Peyer's patch (tissue), 4 donors: Measurements from ENCODE around the gene RBM20. TPM values are rescaled to one million over a fixed set of nuclear protein-coding genes. Genes with fewer than 3 reads are reported as not detected.

Source experiments
- DNase-seq, 3 donors: peaks; one replicate each; pipeline ENCODE4 v3.0.0-alpha.2; 2017 to 2019
- H3K27ac ChIP-seq, 4 donors: fragments of 200-600 bp; sonication (generic); one replicate each; pipeline ENCODE4 v1.5.1; 2016 to 2019
- H3K27me3 ChIP-seq, 2 donors: fragments of 200-600 bp; sonication (generic); one replicate each; pipeline ENCODE4 v1.5.1; 2019
- H3K36me3 ChIP-seq, 3 donors: fragments of 200-600 bp; sonication (generic); one replicate each; pipeline ENCODE4 v1.5.1; 2016 to 2019
- H3K4me1 ChIP-seq, 4 donors: fragments of 200-600 bp; sonication (generic); one replicate each; pipeline ENCODE4 v1.5.1; 2016 to 2019
- H3K4me3 ChIP-seq, 4 donors: fragments of 200-600 bp; sonication (generic); 1 replicate in 3 of 4; 2 replicates in 1 of 4; pipeline ENCODE4 v1.5.1; 2016 to 2019; ENCODE audit warnings: mild to moderate bottlenecking in 1 of 4
- H3K9me3 ChIP-seq, 4 donors: fragments of 200-600 bp; sonication (generic); one replicate each; pipeline ENCODE4 v1.5.1; 2016 to 2019; ENCODE audit warnings: mild to moderate bottlenecking in 1 of 4
- CTCF ChIP-seq, 6 experiments: fragments of 450-650 bp in 4 of 6; fragments of 200-600 bp in 2 of 6; sonication (generic) in 1 of 6; IDR thresholded peaks; one replicate each; pipeline ENCODE4 v1.5.1; 2017 to 2019; ENCODE audit warnings: antibody characterized with exemption in 6 of 6, mild to moderate bottlenecking in 3 of 6, moderate library complexity in 1 of 6
- POLR2A ChIP-seq, 2 donors: fragments of 450-650 bp; IDR thresholded peaks; one replicate each; pipeline ENCODE4 v1.5.1; 2017; ENCODE audit warnings: antibody characterized with exemption in 2 of 2, mild to moderate bottlenecking in 2 of 2, moderate library complexity in 2 of 2
- total RNA-seq, 4 donors: library from RNA; depleted of rRNA; stranded (reverse); fragments of >200 nt; gene quantifications; one replicate each; pipeline ENCODE4 v1.1.0, GENCODE V29; 2016

The RBM20 gene
- total RNA-seq, 4 donors from 2014 or later = 0.80 to 4.1 (median 1.2) TPM

DNA sequence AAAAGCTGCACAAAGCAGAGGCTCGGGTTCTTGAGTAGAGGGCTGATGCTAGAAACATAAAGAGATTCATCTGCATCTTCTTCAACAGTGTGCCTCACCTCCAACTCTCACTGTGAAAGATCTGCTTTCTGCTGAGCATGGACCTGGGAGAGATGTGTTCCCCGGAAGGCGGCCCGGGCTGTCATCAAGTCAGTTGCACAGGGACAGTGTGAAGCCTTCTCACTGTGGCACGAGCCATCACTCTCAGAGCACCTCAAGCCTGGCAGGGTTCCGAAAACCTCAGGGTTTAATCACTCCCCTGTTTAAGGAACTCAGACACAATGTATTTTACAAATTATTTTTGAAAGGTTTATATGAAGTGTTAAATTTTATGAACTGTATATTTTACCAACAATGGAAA lies 98.7 kb downstream of the RBM20 start:
- no peak for DNase-seq
- H3K9me3 ChIP-seq = no peaks in the 10 kb centered on the region
- H3K36me3 ChIP-seq = no peaks in the 10 kb centered on the region
- no peak overlapping the region for H3K27ac ChIP-seq
- no peak overlapping the region for H3K4me3 ChIP-seq
- TF ChIP-seq CTCF (IDR thresholded peaks at IDR 0.05) = no peak
- TF ChIP-seq POLR2A (IDR thresholded peaks at IDR 0.05) = no peak
- H3K27me3 ChIP-seq = no peaks in the 10 kb centered on the region
- H3K4me1 ChIP-seq = no peaks in the 10 kb centered on the region

GRCh38 chr10:110744782-110745181 lies 100.6 kb downstream of the RBM20 start:
- Histone ChIP-seq H3K27ac (no peak overlapping the region), H3K27me3 (no peaks in the 10 kb centered on the region), H3K9me3 (peaks cover 0 to 3% (median 0%) of the 10 kb centered on the region in 4 donors), H3K4me3 (no peak overlapping the region), H3K4me1 (no peaks in the 10 kb centered on the region), H3K36me3 (no peaks in the 10 kb centered on the region)
- TF ChIP-seq CTCF (IDR thresholded peaks at IDR 0.05) (no peak), POLR2A (IDR thresholded peaks at IDR 0.05) (no peak)
- no peak for DNase-seq

- peak; percentile 45 to 84 (median 68) for DNase-seq
- no peaks in the 10 kb centered on the region for H3K27me3 ChIP-seq
- TF ChIP-seq POLR2A (IDR thresholded peaks at IDR 0.05) = no peak
- peak; percentile 73 to 91 (median 84) for TF ChIP-seq CTCF (IDR thresholded peaks at IDR 0.05)
- no peak overlapping the region for H3K4me3 ChIP-seq
- H3K4me1 ChIP-seq = no peaks in the 10 kb centered on the region
- no peaks in the 10 kb centered on the region for H3K36me3 ChIP-seq
- H3K9me3 ChIP-seq = peaks cover 0 to 3% (median 0%) of the 10 kb centered on the region in 4 donors
- H3K27ac ChIP-seq = no peak overlapping the region
Measured at GRCh38 chr10:110746254-110746826, 102.2 kb downstream of the RBM20 start.

DNA sequence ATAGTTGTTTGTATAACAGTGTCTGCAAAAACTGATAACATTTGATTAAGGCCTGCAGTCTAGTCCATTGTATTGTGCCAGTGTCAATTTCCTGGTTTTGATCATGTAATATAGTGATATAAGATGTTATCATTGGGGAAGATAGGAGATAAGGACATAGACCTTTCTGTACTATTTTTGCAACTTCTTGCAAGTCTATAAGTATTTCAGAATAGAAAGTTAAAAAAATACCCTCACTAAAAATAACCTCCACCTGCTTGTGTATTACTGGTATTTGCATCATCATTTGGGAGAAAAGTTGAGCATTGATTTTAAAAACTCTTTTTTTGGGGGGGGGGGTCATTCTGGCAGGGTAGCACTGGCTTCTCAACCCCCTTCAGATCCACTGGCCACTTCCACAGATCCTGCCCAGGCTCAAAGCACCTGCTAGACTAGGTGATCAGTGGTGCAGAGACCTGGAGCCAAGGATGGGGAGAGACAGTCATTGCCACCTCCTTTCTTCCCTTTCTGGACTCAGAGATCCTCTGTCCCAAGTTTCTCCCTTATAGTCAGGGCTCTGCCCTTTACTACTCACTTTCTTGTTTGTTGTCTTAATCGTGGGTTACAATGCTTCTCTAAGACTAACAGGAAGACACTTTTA lies 103.0 kb downstream of the RBM20 start:
- Histone ChIP-seq H3K4me3 (no peak overlapping the region), H3K27me3 (no peaks in the 10 kb centered on the region), H3K9me3 (peaks cover 0 to 3% (median 0%) of the 10 kb centered on the region in 4 donors), H3K36me3 (no peaks in the 10 kb centered on the region), H3K4me1 (no peaks in the 10 kb centered on the region), H3K27ac (no peak overlapping the region)
- DNase-seq = no peak
- no peak for TF ChIP-seq CTCF (IDR thresholded peaks at IDR 0.05)
- TF ChIP-seq POLR2A (IDR thresholded peaks at IDR 0.05) = no peak

DNA sequence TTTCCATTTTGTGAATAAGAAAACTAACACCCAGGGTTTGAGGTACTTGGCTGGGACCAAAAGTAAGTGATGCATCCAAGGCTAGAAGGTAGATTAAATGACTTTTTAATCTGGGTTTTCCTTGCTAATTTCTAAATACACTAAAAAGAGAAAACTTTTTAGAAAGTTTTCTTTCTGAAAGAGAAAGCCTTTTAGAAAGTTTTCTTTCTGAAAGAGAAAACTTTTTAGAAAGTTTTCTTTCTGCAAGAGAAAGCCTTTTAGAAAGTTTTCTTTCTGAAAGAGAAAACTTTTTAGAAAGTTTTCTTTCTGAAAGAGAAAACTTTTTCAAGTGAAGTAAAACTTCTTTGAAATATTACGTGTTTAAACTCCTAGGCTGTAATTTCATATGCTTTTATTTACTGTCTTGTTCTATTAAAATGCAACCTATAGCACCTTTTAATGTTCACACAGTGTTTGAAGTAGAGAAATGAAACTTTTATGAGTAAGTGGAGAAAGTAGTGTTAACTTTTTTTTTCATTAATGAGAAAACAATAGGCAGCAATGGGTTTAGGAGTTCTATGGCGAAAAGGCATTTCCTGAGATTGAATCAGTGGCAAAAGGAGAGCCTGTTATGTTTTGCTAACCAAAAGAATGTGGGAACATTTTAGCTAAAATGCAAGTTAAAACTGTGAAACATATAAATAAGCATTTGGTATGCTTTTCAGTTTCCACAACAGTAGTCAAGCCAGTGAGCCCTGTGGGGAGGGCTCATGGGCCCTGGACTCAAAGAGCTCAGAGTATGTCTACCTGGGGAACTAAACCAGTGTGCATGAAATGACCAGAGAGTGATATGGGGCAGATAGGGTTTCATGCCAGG lies 103.7 kb downstream of the RBM20 start:
- no peak for DNase-seq
- H3K36me3 ChIP-seq = no peaks in the 10 kb centered on the region

More for the DNA sequence above, 103.7 kb downstream of the RBM20 start:
- no peak overlapping the region for H3K4me3 ChIP-seq
- H3K9me3 ChIP-seq = peaks cover 0 to 3% (median 0%) of the 10 kb centered on the region in 4 donors
- no peaks in the 10 kb centered on the region for H3K27me3 ChIP-seq
- H3K27ac ChIP-seq = peak overlapping the region in 1 of 4 donors; percentile 33
- H3K4me1 ChIP-seq = no peaks in the 10 kb centered on the region
- no peak for TF ChIP-seq CTCF (IDR thresholded peaks at IDR 0.05)
- no peak for TF ChIP-seq POLR2A (IDR thresholded peaks at IDR 0.05)
